ENCODE data around the gene GLRA3.
"Not testable (repeated sequence)": the region's sequence is repeated elsewhere in the genome, so short reads cannot be mapped to it uniquely, and the experiment has no call there.

The GLRA3 gene

GRCh38 chr4:174713181-174713580, 115.9 kb downstream of the GLRA3 start:
- no peak for DNase-seq

DNA sequence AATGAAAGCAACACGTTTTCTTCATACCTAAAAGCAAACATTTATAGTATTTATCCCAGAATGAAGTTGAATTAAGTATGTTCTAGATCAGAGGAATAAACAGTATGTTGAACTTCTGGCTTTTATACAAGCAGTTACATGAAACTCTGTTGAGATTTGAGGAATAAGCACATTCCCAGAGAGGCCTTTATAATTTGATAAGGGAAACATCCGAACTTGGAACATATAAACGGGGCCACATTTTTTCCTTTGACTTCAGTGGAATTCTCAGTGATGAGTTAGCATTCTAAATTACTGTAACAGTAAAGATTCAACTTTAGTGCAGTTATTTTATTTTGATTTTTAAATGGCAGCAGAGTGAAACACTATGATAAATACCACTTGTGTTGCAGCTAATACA, 119.5 kb downstream of the GLRA3 start:
- no peak for DNase-seq

- no peak for DNase-seq
These were observed 120.7 kb downstream of the GLRA3 start for GRCh38 chr4:174708381-174708780.

- DNase-seq = no peak
These were observed 121.1 kb downstream of the GLRA3 start for GRCh38 chr4:174707902-174708301.

DNA sequence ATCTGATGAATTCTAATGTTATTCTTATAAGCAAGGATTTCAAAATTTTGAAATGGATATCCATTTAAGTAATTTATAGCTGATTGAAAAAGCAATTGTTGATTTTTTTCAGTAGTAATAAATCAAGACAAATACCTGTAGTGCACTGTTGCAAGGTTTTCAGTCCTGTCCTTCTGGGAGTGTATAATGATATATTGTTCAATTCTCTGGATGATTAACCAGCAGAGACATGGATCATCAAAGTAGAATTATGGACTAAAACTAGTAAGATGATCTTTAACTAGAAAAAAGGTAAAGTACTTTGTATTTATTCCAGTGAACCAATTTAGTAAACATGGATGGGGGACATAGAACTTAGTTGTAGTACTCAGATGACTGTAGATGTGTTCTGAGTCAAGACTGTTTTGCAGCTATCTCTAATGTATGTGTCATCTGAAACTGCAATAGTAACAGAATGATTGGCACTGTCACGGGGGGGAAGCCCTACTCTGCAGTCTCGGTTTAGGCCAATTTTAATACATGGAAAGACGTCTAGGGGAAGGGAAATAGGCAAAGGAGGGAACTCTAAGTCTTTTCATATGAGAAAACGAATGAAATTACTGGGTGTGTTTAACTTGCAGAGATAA, 121.9 kb downstream of the GLRA3 start:
- DNase-seq = no peak

GRCh38 chr4:174702979-174703478, 126.0 kb downstream of the GLRA3 start:
- no peak for DNase-seq

DNA sequence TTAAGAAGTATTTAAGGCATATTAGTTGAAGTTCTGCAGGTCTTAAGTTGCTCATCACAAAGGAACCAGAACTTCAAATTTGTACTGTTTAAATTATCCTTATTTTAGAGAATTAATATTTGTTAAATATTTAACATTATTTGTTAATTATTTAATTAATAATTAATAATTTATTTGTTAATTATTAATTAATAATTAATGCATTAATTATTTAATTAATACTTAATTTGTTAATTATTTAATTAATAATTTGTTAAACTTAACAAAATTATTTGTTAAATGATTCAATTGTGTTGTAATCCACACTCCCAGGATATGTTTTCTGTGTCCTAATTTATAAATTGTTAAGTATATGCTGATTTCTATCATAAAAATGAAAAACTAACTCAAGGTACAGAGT, 129.4 kb downstream of the GLRA3 start:
- DNase-seq = no peak

DNA sequence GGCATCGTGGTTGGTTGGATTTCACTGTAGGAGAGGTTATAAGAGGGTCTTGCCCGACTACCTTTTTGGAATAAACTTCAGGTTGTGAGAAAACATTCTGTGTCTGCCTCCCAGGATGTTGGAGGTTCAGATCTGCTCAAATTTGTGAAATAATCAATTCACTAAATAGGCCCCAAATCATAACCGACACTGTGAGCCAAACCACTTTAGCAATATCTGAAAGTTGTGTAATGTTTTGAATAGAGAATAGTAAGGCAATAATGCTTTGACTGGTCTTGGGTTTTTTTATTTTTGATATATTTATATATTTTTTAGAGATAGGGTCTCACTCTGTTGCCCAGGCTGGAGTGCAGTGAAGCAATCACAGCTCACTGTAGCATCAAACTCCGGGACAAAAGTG, 131.2 kb downstream of the GLRA3 start:
- no peak for DNase-seq

GRCh38 chr4:174697202-174697601, 131.8 kb downstream of the GLRA3 start:
- DNase-seq = peak; percentile 13

GRCh38 chr4:174696657-174697056, 132.4 kb downstream of the GLRA3 start:
- DNase-seq = no peak

DNA sequence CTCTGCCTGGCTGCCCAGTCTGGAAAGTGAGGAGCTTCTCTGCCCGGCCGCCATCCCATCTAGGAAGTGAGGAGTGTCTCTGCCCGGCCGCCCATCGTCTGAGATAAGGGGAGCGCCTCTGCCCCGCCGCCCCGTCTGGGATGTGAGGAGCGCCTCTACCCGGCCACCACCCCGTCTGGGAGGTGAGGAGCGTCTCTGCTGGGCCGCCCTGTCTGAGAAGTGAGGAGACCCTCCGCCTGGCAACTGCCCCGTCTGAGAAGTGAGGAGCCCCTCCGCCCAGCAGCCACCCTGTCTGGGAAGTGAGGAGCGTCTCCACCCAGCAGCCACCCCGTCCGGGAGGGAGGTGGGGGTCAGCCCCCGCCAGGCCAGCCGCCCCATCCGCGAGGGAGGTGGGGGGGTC, 137.2 kb downstream of the GLRA3 start:
- DNase-seq = not testable (repeated sequence)

DNA sequence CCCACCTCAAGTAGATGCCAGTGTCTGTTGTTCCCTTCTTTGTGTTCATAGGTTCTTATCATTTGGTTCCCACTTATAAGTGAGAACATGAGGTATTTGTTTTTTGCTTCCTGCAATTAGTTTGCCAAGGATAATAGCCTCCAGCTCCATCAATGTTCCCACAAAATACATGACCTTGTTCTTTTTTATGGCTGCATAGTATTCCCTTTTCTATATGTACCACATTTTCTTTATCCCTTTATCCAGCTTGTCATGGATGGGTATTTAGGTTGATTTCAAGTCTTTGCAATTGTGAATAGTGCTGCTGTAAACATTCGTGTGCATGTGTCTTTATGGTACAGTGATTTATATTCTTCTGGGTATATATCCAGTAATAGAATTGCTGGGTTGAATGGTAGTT, 138.4 kb downstream of the GLRA3 start:
- no peak for DNase-seq

- no peak for DNase-seq
These were observed 139.4 kb downstream of the GLRA3 start for GRCh38 chr4:174689618-174690017.

- no peak for DNase-seq
These were observed 142.2 kb downstream of the GLRA3 start for GRCh38 chr4:174686826-174687225.

DNA sequence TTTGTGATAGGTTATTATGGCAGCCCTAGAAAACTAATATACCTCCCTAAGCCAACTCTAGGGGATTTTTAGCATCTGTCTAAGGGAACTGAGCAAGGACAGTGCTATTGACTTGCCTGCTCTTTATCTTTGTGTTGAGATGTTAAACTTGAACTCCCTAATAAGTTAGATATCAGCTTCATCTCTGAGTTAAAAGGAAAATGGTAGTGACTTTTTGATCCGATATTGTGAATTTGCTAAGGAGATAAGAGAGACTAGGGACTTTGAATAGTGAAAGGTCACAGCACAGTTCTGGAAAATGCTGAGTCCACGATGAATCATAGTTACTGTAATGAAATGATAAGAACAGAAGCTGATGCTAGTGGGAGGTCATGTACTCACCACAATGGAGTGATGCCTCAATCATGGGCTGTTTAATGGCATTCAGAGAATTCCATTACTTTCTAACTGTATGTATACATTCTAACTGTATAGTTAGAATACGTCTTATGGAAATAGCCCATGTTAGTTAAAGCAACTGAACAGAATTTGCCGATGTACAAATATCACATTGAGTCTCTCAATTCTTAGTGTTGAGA, 147.2 kb downstream of the GLRA3 start:
- DNase-seq = no peak

DNA sequence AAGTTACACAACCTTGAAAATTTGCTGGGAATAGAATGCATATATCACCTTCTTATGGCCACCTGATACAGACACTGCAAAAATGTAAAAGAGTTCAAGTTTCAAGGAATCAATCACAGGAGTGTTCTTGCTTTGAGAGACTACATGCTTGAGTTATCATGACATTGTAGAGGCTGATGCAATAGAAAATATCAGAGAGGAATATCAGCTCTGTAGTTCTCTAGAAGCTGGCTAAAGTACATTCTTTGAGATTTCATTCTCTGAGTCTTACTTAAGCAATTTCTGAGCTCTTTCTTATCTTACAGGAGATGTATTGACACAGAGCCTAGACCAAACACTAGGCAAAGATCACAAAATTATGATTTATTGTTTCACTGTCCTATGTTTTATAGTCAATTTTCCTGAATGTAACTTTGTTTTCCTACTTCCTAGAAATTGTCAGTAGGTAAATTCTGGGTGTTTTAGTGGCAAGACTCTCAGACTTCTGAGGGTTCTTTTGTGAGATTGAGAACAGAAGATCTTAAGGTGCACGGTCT, 154.7 kb downstream of the GLRA3 start:
- no peak for DNase-seq

GRCh38 chr4:174673865-174674264, 155.2 kb downstream of the GLRA3 start:
- no peak for DNase-seq

- DNase-seq = no peak
These were observed 156.8 kb downstream of the GLRA3 start for GRCh38 chr4:174672276-174672675.

- DNase-seq = no peak
These were observed 159.8 kb downstream of the GLRA3 start for GRCh38 chr4:174669270-174669669.

GRCh38 chr4:174665799-174666198, 163.2 kb downstream of the GLRA3 start:
- DNase-seq = no peak

DNA sequence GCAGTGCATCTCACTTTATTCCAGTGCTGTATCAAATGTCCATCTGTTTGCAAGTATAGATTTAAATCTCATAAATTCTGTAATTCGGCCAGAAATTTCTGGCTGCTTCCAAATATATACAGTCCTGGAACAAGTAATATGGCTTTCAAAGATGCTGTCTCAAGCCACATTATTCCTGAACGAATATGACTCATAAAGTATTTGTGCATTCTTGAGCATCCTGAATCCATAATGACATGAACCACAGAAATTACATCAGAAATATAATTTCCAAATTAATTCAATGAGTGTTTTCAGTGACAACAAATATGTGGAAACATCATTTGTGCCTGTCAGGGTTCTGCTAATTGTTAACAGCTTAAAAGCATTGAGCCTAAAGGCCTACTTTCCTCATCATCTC, 165.8 kb downstream of the GLRA3 start:
- no peak for DNase-seq

GRCh38 chr4:174658246-174658645, 170.8 kb downstream of the GLRA3 start:
- DNase-seq = no peak

DNA sequence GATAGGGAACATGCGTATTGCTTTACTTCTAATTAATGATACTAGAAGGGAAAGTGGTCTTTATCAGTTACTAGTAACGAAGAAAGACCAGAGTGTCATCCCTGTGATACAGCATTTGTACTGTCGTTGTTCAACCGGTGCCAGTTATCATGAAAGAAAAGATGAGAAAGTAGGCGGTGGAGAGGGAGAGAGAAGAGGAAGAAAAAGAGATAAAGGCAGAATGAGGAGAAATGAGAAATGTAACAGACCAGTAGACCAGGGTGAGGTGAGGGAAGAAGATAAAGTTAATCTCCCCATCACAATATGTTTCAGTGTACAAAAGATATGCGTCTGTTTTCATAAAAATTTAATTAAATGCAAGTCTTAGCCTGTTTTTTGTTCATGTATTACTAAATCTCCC, 171.6 kb downstream of the GLRA3 start:
- no peak for DNase-seq

DNA sequence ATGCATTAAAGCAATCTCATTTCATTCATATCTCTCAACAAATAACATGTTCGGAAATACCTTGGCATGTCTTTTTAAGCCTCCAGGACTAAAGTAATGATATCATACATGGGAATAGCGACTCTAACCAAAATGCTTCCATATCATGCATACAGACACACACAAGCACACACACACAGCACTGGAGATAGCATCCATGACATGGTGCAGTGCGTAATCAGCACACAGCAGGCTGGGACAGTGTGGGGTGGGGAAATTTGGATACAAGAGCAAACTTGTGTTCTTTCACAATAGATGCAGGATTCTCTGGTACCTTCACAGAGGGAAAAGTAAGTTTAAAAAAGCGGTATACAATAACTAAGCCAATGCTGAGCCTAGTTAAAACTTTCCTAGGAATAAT, 174.4 kb downstream of the GLRA3 start:
- DNase-seq = no peak

All from inflammatory macrophage treated with lipopolysaccharide for 4 hours (primary cell).